HEK293 (cell line): Measurements from ENCODE around the gene NELFE.

Experiments used
- CTCF ChIA-PET: fragments of 350-600 bp; formaldehyde crosslinking; extraction: SDS; loops from one replicate; lab custom pipeline; 2021; ENCODE audit warnings: antibody characterized with exemption; lab: Yijun Ruan, JAX
- POLR2A ChIA-PET: fragments of 300-600 bp; formaldehyde crosslinking; extraction: SDS; loops from one replicate; lab custom pipeline; 2020; ENCODE audit warnings: antibody characterized with exemption, inconsistent platforms; lab: Yijun Ruan, JAX
- H3K27ac ChIP-seq: fragments of 200-500 bp; sonication (Bioruptor generic); 2 replicates; pipeline ENCODE4 v1.5.1; 2014; ENCODE audit warnings: low read depth, low read length, control low read depth, inconsistent platforms; ENCODE audit errors: extremely low read depth
- H3K36me3 ChIP-seq, 2 experiments: fragments of 200-500 bp in 1 of 2; sonication (Bioruptor generic) in 1 of 2; 1 replicate in 1 of 2; 2 replicates in 1 of 2; pipeline ENCODE4 v1.5.1; 2014 to 2017; ENCODE audit warnings: inconsistent platforms in 2 of 2, low read length in 2 of 2; ENCODE audit not compliant: control insufficient read depth in 2 of 2, insufficient read depth in 1 of 2
- H3K4me1 ChIP-seq: fragments of 200-500 bp; sonication (Bioruptor generic); 2 replicates; pipeline ENCODE4 v1.5.1; 2014; ENCODE audit warnings: mild to moderate bottlenecking, low read length, inconsistent platforms; ENCODE audit not compliant: control insufficient read depth, insufficient read depth
- H3K4me3 ChIP-seq: 2 replicates; pipeline ENCODE4 v1.5.1; 2011; ENCODE audit warnings: low read depth, mild to moderate bottlenecking, control low read depth, low read length, moderate library complexity
- H3K9me3 ChIP-seq: fragments of 200-500 bp; sonication (Bioruptor generic); 2 replicates; pipeline ENCODE4 v1.5.1; 2014; ENCODE audit warnings: low read depth, low read length, inconsistent platforms; ENCODE audit not compliant: control insufficient read depth, insufficient read depth
- AEBP2 ChIP-seq: fragments of 450-650 bp; formaldehyde crosslinking; IDR thresholded peaks from 2 replicates; pipeline ENCODE4 v1.5.1; 2016; ENCODE audit warnings: missing biosample characterization, missing genetic modification characterization, borderline replicate concordance
- BCL11A ChIP-seq: fragments of 450-650 bp; formaldehyde crosslinking; IDR thresholded peaks from 2 replicates; pipeline ENCODE4 v1.5.1; 2016; ENCODE audit warnings: low read depth, missing biosample characterization, missing genetic modification characterization
- EGR2 ChIP-seq: fragments of 450-650 bp; formaldehyde crosslinking; IDR thresholded peaks from 2 replicates; pipeline ENCODE4 v1.5.1; 2016; ENCODE audit warnings: low read depth, missing biosample characterization, missing genetic modification characterization
- HOXC10 ChIP-seq: sonication (generic); formaldehyde crosslinking; IDR thresholded peaks from 2 replicates; pipeline ENCODE4 v1.8.1; 2023; ENCODE audit warnings: mild to moderate bottlenecking, missing genetic modification reagents
- OSR2 ChIP-seq: fragments of 450-650 bp; formaldehyde crosslinking; IDR thresholded peaks from 2 replicates; pipeline ENCODE4 v1.5.1; 2016; ENCODE audit warnings: missing biosample characterization, missing genetic modification characterization
- PRDM4 ChIP-seq: fragments of 450-650 bp; formaldehyde crosslinking; IDR thresholded peaks from 2 replicates; pipeline ENCODE4 v1.5.1; 2017; ENCODE audit warnings: missing biosample characterization, missing genetic modification characterization
- REST ChIP-seq: fragments of 450-650 bp; formaldehyde crosslinking; IDR thresholded peaks from 2 replicates; pipeline ENCODE4 v1.5.1; 2016; ENCODE audit warnings: missing biosample characterization, missing genetic modification characterization
- ZNF112 ChIP-seq: fragments of 450-650 bp; formaldehyde crosslinking; IDR thresholded peaks from 2 replicates; pipeline ENCODE4 v1.5.0; 2017; ENCODE audit warnings: missing biosample characterization, missing genetic modification characterization
- ZNF248 ChIP-seq: fragments of 450-650 bp; formaldehyde crosslinking; IDR thresholded peaks from 2 replicates; pipeline ENCODE4 v1.5.1; 2017; ENCODE audit warnings: missing biosample characterization, missing genetic modification characterization
- ZNF280D ChIP-seq: fragments of 450-650 bp; formaldehyde crosslinking; IDR thresholded peaks from 2 replicates; pipeline ENCODE4 v1.5.1; 2016; ENCODE audit warnings: missing biosample characterization, missing genetic modification characterization
- ZNF341 ChIP-seq: fragments of 450-650 bp; formaldehyde crosslinking; IDR thresholded peaks from 2 replicates; pipeline ENCODE4; 2016; ENCODE audit warnings: low read depth, missing biosample characterization, missing genetic modification characterization
- ZNF501 ChIP-seq: fragments of 450-650 bp; formaldehyde crosslinking; IDR thresholded peaks from 2 replicates; pipeline ENCODE4 v1.5.1; 2016; ENCODE audit warnings: missing biosample characterization, missing genetic modification characterization
- ZNF558 ChIP-seq: fragments of 450-650 bp; formaldehyde crosslinking; IDR thresholded peaks from 2 replicates; pipeline ENCODE4 v1.5.1; 2016; ENCODE audit warnings: missing biosample characterization, missing genetic modification characterization
- ZNF561 ChIP-seq: fragments of 450-650 bp; IDR thresholded peaks from 2 replicates; pipeline ENCODE4 v1.5.1; 2018; ENCODE audit warnings: missing biosample characterization, missing genetic modification characterization, borderline replicate concordance
- ZNF624 ChIP-seq: fragments of 450-650 bp; formaldehyde crosslinking; IDR thresholded peaks from 2 replicates; pipeline ENCODE4 v1.5.1; 2017; ENCODE audit warnings: missing biosample characterization, missing genetic modification characterization
- ZNF776 ChIP-seq: fragments of 450-650 bp; formaldehyde crosslinking; IDR thresholded peaks from 2 replicates; pipeline ENCODE4 v1.5.0; 2017; ENCODE audit warnings: missing biosample characterization, missing genetic modification characterization, borderline replicate concordance
- ZSCAN4 ChIP-seq: fragments of 450-650 bp; formaldehyde crosslinking; IDR thresholded peaks from 2 replicates; pipeline ENCODE4 v1.5.1; 2017; ENCODE audit warnings: missing biosample characterization, missing genetic modification characterization
- ZSCAN5A ChIP-seq: fragments of 450-650 bp; formaldehyde crosslinking; IDR thresholded peaks from 2 replicates; pipeline ENCODE4 v1.5.1; 2016; ENCODE audit warnings: missing biosample characterization, missing genetic modification characterization

NELFE gene

GRCh38 chr6:31947864-31948263 lies 10.9 kb downstream of the NELFE start:
- TF ChIP-seq EGR2 (tag by site-specific recombination) (no peak), HOXC10 (CRISPR knock-in tag) (no peak), ZSCAN4 (no peak), ZNF501 (no peak), AEBP2 (no peak), ZNF280D (tag by site-specific recombination) (no peak), BCL11A (tag by site-specific recombination) (no peak), REST (tag by site-specific recombination) (no peak), ZNF112 (tag by site-specific recombination) (no peak), ZSCAN5A (tag by site-specific recombination) (no peak), ZNF558 (no peak), ZNF624 (no peak), ZNF561 (tag by site-specific recombination) (no peak), PRDM4 (tag by site-specific recombination) (no peak), OSR2 (tag by site-specific recombination) (no peak), ZNF248 (tag by site-specific recombination) (no peak), ZNF341 (no peak), ZNF776 (tag by site-specific recombination) (no peak)
- no peaks in the 10 kb centered on the region for H3K9me3 ChIP-seq
- no peak overlapping the region for H3K4me3 ChIP-seq
- peaks cover 0 to 24% of the 10 kb centered on the region in 2 experiments; a peak in 1 of 3 replicates for H3K36me3 ChIP-seq
- H3K4me1 ChIP-seq, result no peaks in the 10 kb centered on the region
- POLR2A ChIA-PET, result interaction anchor here (1.0 to 1.9 kb wide), 4 partner anchors 17 to 85 kb away, joined by 3 to 8 read pairs (median 3); partner anchors contain the start of genes DXO and NEU1
- CTCF ChIA-PET, result interaction anchor here (0.6 to 0.7 kb wide), 3 partner anchors 149 to 1007 kb away, joined by 3 to 5 read pairs (median 3); no protein-coding TSS in a partner anchor
- no peak overlapping the region for H3K27ac ChIP-seq
